Neural progenitor cell (in vitro differentiated cells): Measurements from ENCODE around the gene TNNC1.

Experiments
- EZH2 ChIP-seq: fragments of 200-600 bp; sonication (generic); IDR thresholded peaks from 2 replicates; pipeline ENCODE4 v1.6.1; 2017; ENCODE audit warnings: antibody characterized with exemption, mild to moderate bottlenecking, moderate library complexity
- EZH2phosphoT487 ChIP-seq: fragments of 200-600 bp; sonication (generic); IDR thresholded peaks from 2 replicates; pipeline ENCODE4 v1.6.1; 2017; ENCODE audit warnings: antibody characterized with exemption
- TF ChIP-seq, protein P1 (sequence below): fragments of 200-600 bp; sonication (generic); IDR thresholded peaks from 2 replicates; pipeline ENCODE4 v1.5.1; 2017; ENCODE audit warnings: antibody characterized with exemption, mild to moderate bottlenecking

GRCh38 chr3:52463416-52463815, 9.6 kb upstream of the TNNC1 start:
- TF ChIP-seq, protein P1, sequence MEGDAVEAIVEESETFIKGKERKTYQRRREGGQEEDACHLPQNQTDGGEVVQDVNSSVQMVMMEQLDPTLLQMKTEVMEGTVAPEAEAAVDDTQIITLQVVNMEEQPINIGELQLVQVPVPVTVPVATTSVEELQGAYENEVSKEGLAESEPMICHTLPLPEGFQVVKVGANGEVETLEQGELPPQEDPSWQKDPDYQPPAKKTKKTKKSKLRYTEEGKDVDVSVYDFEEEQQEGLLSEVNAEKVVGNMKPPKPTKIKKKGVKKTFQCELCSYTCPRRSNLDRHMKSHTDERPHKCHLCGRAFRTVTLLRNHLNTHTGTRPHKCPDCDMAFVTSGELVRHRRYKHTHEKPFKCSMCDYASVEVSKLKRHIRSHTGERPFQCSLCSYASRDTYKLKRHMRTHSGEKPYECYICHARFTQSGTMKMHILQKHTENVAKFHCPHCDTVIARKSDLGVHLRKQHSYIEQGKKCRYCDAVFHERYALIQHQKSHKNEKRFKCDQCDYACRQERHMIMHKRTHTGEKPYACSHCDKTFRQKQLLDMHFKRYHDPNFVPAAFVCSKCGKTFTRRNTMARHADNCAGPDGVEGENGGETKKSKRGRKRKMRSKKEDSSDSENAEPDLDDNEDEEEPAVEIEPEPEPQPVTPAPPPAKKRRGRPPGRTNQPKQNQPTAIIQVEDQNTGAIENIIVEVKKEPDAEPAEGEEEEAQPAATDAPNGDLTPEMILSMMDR = no peak
- no peak for TF ChIP-seq EZH2
- TF ChIP-seq EZH2phosphoT487 = no peak
